Neuron (in vitro differentiated cells): ENCODE data around the gene ITPK1.

ENCODE experiments used
- H2AFZ ChIP-seq: one replicate; pipeline ENCODE4 v1.6.1; 2013; ENCODE audit warnings: low read depth, mild to moderate bottlenecking, inconsistent platforms, low read length, moderate library complexity
- H3K27me3 ChIP-seq: one replicate; pipeline ENCODE4 v1.6.1; 2013; ENCODE audit warnings: low read length; ENCODE audit not compliant: insufficient read depth
- H3K36me3 ChIP-seq: one replicate; pipeline ENCODE4 v1.6.1; 2013; ENCODE audit warnings: low read length; ENCODE audit not compliant: insufficient read depth
- H3K4me1 ChIP-seq: one replicate; pipeline ENCODE4 v1.6.1; 2013; ENCODE audit warnings: low read length; ENCODE audit not compliant: insufficient read depth
- H3K4me3 ChIP-seq: 2 replicates; pipeline ENCODE4 v1.5.1; 2013; ENCODE audit warnings: mild to moderate bottlenecking, low read length, moderate library complexity
- H3K9me3 ChIP-seq: one replicate; pipeline ENCODE4 v1.6.1; 2013; ENCODE audit warnings: low read length

ITPK1 gene

GRCh38 chr14:93011650-93012325, 103.9 kb downstream of the ITPK1 start:
- Histone ChIP-seq H3K27me3 (no peaks in the 10 kb centered on the region), H3K4me1 (peaks cover 10% of the 10 kb centered on the region), H2AFZ (no peak overlapping the region), H3K4me3 (no peak overlapping the region), H3K9me3 (no peaks in the 10 kb centered on the region), H3K36me3 (no peaks in the 10 kb centered on the region)

- Histone ChIP-seq H2AFZ (no peak overlapping the region), H3K9me3 (no peaks in the 10 kb centered on the region), H3K27me3 (no peaks in the 10 kb centered on the region), H3K36me3 (no peaks in the 10 kb centered on the region), H3K4me3 (no peak overlapping the region), H3K4me1 (peaks cover 10% of the 10 kb centered on the region)
These were observed 104.6 kb downstream of the ITPK1 start for GRCh38 chr14:93011141-93011529.

- H2AFZ ChIP-seq, result no peak overlapping the region
- no peaks in the 10 kb centered on the region for H3K36me3 ChIP-seq
- H3K4me3 ChIP-seq, result no peak overlapping the region
- no peaks in the 10 kb centered on the region for H3K27me3 ChIP-seq
- no peaks in the 10 kb centered on the region for H3K9me3 ChIP-seq
- H3K4me1 ChIP-seq, result peaks cover 14% of the 10 kb centered on the region
These were observed 105.1 kb downstream of the ITPK1 start for GRCh38 chr14:93010522-93011140.

- no peak overlapping the region for H2AFZ ChIP-seq
- H3K9me3 ChIP-seq, result no peaks in the 10 kb centered on the region
- peaks cover 19% of the 10 kb centered on the region for H3K4me1 ChIP-seq
- H3K4me3 ChIP-seq, result no peak overlapping the region
- H3K27me3 ChIP-seq, result no peaks in the 10 kb centered on the region
- no peaks in the 10 kb centered on the region for H3K36me3 ChIP-seq
These were observed 105.6 kb downstream of the ITPK1 start for GRCh38 chr14:93010130-93010499.

GRCh38 chr14:93009471-93010129, 106.1 kb downstream of the ITPK1 start:
- Histone ChIP-seq H3K27me3 (no peaks in the 10 kb centered on the region), H3K9me3 (no peaks in the 10 kb centered on the region), H3K4me1 (peaks cover 25% of the 10 kb centered on the region), H3K4me3 (no peak overlapping the region), H2AFZ (no peak overlapping the region), H3K36me3 (no peaks in the 10 kb centered on the region)

- Histone ChIP-seq H3K27me3 (no peaks in the 10 kb centered on the region), H3K36me3 (no peaks in the 10 kb centered on the region), H3K4me3 (no peak overlapping the region), H2AFZ (no peak overlapping the region), H3K4me1 (peaks cover 34% of the 10 kb centered on the region), H3K9me3 (no peaks in the 10 kb centered on the region)
These were observed 107.3 kb downstream of the ITPK1 start for GRCh38 chr14:93008381-93008780.

GRCh38 chr14:93007225-93007997, 108.3 kb downstream of the ITPK1 start:
- H3K27me3 ChIP-seq, result no peaks in the 10 kb centered on the region
- no peaks in the 10 kb centered on the region for H3K9me3 ChIP-seq
- H2AFZ ChIP-seq, result no peak overlapping the region
- no peak overlapping the region for H3K4me3 ChIP-seq
- H3K36me3 ChIP-seq, result no peaks in the 10 kb centered on the region
- peaks cover 38% of the 10 kb centered on the region for H3K4me1 ChIP-seq

- Histone ChIP-seq H3K27me3 (no peaks in the 10 kb centered on the region), H2AFZ (no peak overlapping the region), H3K4me3 (no peak overlapping the region), H3K4me1 (peaks cover 38% of the 10 kb centered on the region), H3K9me3 (no peaks in the 10 kb centered on the region), H3K36me3 (no peaks in the 10 kb centered on the region)
These were observed 109.1 kb downstream of the ITPK1 start for GRCh38 chr14:93006567-93007051.

GRCh38 chr14:93005838-93006237, 109.9 kb downstream of the ITPK1 start:
- no peaks in the 10 kb centered on the region for H3K27me3 ChIP-seq
- H3K4me1 ChIP-seq, result peaks cover 38% of the 10 kb centered on the region
- no peaks in the 10 kb centered on the region for H3K9me3 ChIP-seq
- H3K4me3 ChIP-seq, result no peak overlapping the region
- H3K36me3 ChIP-seq, result no peaks in the 10 kb centered on the region
- no peak overlapping the region for H2AFZ ChIP-seq

GRCh38 chr14:93005135-93005813, 110.5 kb downstream of the ITPK1 start:
- Histone ChIP-seq H3K4me3 (no peak overlapping the region), H3K4me1 (peaks cover 38% of the 10 kb centered on the region), H3K27me3 (no peaks in the 10 kb centered on the region), H3K36me3 (no peaks in the 10 kb centered on the region), H3K9me3 (no peaks in the 10 kb centered on the region), H2AFZ (no peak overlapping the region)

- Histone ChIP-seq H3K9me3 (no peaks in the 10 kb centered on the region), H3K4me1 (peaks cover 38% of the 10 kb centered on the region), H2AFZ (no peak overlapping the region), H3K27me3 (no peaks in the 10 kb centered on the region), H3K36me3 (no peaks in the 10 kb centered on the region), H3K4me3 (no peak overlapping the region)
These were observed 111.0 kb downstream of the ITPK1 start for GRCh38 chr14:93004699-93005082.

GRCh38 chr14:93003945-93004698, 111.6 kb downstream of the ITPK1 start:
- no peak overlapping the region for H3K4me3 ChIP-seq
- no peak overlapping the region for H2AFZ ChIP-seq
- peaks cover 38% of the 10 kb centered on the region for H3K4me1 ChIP-seq
- H3K36me3 ChIP-seq, result no peaks in the 10 kb centered on the region
- H3K27me3 ChIP-seq, result no peaks in the 10 kb centered on the region
- no peaks in the 10 kb centered on the region for H3K9me3 ChIP-seq
